HG03025 (cell line): Measurements from ENCODE around the gene EML4.
"Not testable (repeated sequence)": the region's sequence is repeated elsewhere in the genome, so short reads cannot be mapped to it uniquely, and the experiment has no call there.

Experiments used
- ATAC-seq: cut with Tn5 transposase; IDR thresholded peaks from one replicate; pipeline ENCODE4 v1.9.1; 2021; ENCODE audit warnings: mild to moderate bottlenecking, moderate library complexity; ENCODE audit not compliant: unreplicated experiment, low FRiP score

EML4 gene

GRCh38 chr2:42368817-42369531 lies 199.8 kb downstream of the EML4 start:
- no peak for ATAC-seq

- ATAC-seq = no peak
Observed at GRCh38 chr2:42369532-42370229, 200.5 kb downstream of the EML4 start.

DNA sequence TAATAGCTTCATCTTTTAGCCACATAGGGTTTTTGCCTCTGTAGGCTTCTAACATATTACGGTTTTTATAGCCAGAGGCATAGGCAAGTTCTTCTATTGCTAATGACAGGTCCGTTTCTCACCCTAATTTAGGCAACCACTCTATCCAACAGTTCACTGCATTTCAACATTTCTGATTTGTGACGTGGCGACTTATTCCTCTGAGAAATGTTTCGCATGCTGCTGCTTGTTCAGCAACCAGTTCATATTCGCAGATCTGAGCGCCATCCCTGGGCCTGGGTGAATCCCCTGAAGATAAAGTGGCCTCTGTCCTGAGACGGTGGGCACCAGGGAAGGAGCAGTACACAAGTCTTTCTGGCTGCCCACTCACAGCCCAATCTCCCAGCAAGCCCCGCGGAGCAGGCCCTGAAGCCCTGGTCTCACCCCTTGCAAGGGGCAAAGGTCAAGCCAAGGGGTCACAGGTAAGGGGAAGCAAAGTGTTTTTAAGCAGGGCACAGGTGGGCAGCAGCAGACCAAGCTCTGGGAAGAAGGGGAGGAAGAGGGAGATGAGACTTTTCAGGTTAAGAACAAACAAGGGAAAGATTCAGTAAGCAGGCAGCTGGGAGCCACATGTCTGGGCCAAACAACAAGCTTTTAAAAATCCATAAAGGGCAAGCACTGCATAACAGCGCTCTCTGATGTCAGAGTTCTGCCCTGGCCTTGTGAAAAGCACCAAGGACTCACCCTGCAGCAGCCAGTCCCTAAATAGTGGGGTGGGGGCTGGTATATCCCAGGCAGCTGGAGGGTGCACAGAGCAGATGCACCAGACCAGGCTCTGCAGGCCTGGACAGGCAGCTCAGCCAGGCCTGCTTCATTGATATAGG lies 202.7 kb downstream of the EML4 start:
- ATAC-seq = no peak

- ATAC-seq = no peak
Observed at GRCh38 chr2:42372474-42373200, 203.5 kb downstream of the EML4 start.

GRCh38 chr2:42376758-42377157 lies 207.6 kb downstream of the EML4 start:
- ATAC-seq = no peak

DNA sequence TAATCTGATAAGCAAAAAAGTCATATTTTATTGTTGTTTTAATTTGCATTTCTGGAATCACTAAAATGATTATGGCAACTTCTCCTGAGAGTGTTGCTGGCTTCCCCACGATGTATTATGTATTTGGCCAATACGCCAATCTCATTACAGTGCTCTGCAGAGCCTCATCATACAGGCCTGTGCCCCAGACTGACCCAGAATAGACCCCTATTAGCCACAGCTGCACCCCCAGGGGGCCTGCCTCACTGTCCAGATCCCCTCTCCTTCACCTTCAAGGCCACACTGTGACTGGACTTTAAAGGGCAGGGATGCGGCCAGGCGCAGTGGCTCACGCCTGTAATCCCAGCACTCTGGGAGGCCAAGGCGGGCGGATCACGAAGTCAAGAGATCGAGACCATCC lies 209.3 kb downstream of the EML4 start:
- no peak for ATAC-seq

GRCh38 chr2:42380026-42380425 lies 210.9 kb downstream of the EML4 start:
- not testable (repeated sequence) for ATAC-seq

DNA sequence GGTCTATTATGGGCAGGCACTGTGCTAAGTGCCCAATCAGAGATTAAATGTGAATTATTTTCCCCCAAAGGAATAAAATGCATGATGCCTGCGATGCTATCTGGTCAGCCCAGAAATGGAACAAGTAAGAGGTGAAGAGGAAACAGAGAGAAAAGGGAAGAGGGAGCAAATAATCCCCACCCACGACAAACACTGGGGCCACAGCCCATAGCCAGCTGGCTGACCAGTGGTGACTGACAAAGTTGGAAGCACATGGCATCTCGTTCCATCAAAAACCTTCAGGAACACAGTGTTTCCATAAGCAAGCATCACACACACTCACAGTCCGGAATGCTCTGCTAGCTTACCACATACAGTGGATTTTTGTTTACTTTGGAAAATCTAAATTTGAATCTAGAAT lies 213.0 kb downstream of the EML4 start:
- no peak for ATAC-seq
